ENCODE results near the gene MRPS18A. TPM values are rescaled to one million over a fixed set of nuclear protein-coding genes. Genes with fewer than 3 reads are reported as not detected.
A peak's percentile ranks its signal among the peaks of the same experiment; 100 is the strongest.
"Not testable (repeated sequence)": the region's sequence is repeated elsewhere in the genome, so short reads cannot be mapped to it uniquely, and the experiment has no call there.

MRPS18A gene
- polyA plus RNA-seq, 4 donors: 38.3 to 50.1 (median 44.8) TPM

DNA sequence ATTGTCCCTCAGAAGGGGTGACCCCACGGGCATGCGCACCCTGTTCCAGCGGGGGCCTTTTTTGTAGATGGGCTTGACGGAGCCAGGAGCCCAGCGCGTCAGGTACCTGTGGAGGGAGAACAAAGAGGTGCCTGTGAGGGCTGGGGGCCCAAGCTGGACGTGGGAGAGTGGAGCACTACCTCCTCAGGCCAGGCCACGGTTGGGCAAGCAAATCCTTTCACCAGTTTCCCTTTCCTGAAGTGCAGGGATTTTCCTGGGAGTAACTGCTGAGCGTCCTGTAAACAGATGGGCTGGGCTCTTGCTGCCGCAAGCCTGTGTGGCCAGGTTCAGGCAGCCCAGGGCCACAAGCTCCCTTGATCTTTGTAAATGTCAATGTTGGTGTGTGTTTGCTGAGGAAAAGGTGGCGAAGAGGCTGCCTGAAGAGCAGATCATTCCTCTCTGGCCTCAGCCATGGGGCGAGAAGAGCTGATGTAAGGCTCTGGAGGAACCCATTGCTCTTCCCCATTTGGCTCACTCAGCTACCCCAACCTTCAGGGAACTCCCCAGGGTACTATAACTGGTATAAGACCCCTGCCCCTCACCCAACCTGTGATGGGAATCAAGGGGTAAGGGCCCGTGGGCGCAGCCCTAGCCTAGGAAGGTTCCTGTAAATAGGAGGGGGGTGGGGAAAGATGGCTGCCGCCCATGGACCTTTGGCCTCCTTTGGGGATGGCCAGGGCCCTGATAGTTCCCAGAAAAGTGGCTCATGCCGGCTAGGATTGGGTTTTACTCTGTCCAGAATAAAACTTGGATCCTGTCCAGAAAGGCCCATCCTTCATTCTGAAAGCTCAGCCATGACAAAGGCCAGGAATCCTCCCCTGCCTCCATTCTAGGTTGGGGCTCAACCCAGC, 15.5 kb downstream of the MRPS18A start:
- DNase-seq (ENCODE audit: low read depth in 4 of 4, low spot score in 3 of 4): no peak

DNA sequence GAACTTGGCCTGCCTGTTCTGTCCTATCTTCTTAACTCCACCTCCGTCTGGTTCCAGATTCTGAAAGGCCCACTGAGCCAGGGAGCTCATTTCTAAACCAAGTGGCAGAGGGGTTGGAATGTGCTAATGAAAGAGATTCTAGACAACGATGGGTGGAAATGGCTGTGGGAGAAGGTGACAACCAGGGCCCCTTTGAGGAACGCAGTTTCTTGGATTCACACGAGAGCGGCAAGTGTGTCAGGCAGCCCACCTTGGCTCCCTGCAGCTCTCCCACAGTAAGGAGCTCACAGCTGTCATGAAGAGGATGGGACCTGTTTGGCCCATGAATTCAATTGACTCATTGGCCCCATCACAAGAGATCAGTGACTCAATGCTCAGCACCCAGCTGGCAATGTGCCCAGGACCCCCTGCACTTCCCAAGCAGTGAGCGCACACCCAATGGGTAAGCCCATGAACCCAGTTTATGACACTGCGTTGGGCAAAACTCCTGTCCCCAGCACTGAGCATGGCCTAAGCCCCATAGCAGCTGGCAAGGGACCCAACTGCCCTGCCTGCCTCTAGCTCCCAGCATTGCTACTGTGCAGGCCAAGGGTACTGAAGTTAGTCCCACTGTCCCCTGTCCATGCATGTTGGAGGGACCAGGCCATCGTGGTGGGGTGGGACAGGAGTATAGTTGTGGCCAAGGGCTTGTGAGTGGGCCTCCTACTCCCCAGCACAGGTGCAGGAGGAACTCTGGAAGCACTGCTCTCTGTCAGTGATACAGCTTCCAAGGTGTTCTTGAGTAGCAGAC, 16.4 kb downstream of the MRPS18A start:
- DNase-seq (ENCODE audit: low read depth in 4 of 4, low spot score in 3 of 4): no peak

DNA sequence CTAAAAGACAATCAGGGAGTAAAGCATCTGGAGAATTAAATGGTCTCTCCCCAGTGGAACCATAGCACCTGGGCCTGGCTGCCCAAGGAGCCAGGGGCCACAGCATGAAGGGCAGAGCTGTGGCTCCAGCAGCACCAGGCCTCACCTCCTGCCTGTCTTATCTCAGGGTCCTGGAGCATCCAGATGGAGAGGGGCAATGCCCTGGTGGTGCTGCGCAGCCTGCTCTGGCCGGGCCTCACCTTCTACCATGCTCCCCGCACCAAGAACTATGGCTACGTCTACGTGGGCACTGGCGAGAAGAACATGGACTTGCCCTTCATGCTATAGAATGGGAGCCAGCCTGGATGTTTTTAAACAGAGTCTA, 17.0 kb downstream of the MRPS18A start:
- DNase-seq (ENCODE audit: low read depth in 4 of 4, low spot score in 3 of 4): no peak

DNA sequence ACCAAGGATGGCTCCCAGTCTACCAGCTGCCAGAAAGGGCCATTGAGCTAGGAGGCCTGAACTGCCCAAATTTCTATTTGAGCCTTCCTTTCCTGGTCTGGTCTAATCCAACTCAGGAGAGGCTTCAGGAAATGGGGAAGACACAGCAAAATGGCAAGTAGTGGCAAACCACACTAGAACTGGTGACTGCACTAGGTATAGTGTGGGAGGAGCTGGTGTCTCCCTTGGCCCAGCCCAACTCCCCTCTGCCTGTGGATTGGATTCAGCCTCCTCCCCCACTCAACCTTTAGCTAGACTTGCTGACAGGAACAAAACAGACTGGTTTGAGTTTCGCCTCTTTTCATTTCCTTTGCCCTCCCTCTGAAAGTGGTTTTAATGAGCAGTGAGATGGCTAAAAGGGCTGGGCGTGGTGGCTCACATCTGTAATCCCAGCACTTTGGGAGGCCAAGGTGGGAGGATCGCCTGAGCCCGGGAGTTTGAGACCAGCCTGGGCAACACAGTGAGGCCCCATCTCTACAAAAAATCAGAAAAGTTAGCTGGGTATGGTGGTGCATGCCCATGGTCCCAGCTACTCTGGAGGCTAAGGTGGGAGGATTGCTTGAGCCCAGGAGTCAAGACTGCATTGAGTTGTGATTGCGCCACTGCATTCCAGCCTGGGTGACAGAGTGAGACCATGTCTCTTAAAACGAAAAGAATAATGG, 17.5 kb downstream of the MRPS18A start:
- DNase-seq (ENCODE audit: low read depth in 4 of 4, low spot score in 3 of 4): no peak

DNA sequence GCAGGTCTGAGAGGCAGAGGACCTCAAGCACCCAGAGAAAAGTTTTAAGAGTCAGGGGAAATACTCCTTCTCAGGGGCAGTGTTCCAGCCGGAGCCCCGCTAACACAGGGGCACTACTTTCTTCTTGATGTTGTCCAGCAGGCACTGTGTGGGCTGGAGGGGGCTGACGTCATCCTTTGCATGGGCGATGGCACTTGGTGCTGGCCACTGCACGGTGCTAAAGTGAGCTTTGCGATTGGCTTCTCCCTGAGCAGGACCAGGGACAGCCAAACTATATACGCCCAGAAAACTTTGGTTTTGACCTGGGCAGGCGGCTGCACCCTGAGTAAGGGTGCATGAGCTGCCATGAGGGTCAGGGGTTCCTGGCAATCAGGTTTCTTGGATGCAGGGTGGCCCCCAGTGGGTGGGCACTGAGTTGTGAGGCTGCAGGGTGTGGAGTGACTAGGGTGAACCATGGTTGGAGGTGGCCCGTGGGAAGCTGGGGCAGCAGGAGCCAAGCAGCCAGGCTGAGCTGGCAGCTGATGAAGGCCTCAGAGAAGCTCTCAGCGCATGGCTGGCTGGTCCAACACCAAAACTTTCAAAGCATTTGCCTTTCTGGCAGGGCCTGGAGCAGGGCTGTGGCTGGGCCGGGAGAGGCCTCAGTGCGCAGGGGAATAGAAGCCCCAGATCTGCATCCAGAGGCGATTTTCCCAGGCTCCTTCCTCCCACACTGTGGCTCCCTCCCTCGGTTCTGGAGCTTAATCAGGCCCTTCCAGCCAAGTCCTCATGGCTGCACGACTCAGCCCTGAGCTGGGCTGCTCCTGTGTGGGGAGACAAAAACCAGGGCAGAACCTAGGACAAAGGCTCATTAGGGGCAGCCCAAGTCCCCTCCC, 18.3 kb downstream of the MRPS18A start:
- DNase-seq (ENCODE audit: low read depth in 4 of 4, low spot score in 3 of 4): no peak

DNA sequence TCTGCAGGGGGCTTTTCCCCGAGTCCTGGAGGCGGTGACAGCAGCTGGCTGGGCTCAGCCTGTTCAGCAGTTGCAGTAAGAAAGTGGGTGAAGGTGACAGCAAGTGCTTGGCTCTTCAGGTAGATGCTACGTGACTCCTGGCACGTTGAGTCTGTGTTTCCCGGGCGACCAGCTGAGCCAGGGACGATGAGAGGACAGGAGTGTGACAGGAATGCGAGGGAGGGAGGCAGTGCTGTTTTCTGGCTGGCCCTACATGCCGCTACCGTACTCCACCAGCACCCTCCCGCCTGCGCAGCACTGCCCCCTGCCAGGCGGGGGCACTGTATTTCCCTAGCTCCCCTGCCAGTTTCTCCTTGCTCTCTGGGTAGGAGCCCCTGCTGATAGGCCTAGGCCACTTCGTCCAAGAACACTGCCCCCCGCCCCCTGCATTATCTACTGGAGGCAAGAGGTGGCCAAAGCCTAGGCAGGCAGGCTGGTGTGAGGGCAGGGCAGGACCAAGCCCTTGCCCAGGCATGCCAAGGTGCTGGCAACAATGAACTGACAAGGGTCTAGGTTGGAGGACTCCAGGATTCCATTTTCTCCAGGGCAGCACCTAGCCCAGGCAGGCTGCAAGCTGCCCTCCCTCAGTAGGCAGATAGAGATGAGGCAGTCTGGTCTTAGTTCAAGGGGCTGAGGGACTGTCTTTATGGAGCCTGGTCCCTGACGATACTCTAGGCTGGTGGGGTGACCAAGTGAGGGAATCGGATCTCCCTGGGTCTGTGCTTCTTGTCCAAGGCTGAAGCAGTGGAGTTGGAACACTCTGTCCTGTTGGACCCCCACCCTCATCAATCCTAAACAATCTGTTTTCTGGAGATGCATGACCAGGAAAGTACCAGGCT, 19.2 kb downstream of the MRPS18A start:
- peak; percentile 73 to 86 (median 80) for DNase-seq (ENCODE audit: low read depth in 4 of 4, low spot score in 3 of 4)

DNA sequence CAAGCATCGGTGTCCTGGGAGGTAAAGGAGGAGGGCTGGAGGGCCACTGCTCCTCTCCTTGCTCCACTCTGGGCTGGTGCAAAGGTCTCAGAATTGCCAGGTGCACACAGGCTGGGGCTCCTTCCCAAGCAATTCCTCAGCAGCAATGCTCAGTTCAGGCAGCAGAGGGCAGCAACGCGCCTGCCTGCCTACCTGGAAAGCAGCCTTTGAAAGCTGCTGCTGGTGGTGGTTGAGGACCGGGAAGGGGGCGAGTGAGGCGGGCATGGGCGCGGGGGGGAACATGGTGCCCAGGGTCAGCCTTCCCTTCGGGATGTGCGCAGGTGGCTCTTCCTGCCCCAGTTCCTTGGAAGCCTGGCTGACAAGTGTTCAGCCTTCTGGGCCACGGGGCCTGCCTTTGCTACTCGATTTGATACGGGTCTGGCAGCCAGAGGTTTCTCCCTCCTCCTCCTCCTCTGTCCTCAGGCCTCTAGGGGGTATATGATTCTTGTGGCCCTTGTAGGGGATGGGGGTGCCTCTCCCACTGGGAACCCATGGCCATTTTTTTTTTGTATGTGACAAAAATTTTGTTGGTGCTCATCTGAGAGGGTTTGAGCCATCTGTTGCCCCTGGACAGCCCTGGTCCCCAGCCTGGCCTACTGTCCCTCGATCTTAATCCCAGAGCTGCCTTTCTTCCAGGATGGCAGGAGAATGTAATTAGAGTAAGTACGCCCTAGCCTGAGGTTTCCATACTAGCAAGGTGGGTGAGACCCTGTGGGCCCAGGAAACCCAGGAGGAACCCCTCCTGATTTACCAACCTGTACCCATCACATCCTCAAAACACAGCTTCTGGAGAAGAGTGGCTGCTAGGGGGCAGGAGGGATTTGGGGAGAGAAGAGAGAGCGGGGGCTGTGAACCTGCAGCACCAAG, 20.1 kb downstream of the MRPS18A start:
- DNase-seq (ENCODE audit: low read depth in 4 of 4, low spot score in 3 of 4): peak in 1 of 4 donors; percentile 73

DNA sequence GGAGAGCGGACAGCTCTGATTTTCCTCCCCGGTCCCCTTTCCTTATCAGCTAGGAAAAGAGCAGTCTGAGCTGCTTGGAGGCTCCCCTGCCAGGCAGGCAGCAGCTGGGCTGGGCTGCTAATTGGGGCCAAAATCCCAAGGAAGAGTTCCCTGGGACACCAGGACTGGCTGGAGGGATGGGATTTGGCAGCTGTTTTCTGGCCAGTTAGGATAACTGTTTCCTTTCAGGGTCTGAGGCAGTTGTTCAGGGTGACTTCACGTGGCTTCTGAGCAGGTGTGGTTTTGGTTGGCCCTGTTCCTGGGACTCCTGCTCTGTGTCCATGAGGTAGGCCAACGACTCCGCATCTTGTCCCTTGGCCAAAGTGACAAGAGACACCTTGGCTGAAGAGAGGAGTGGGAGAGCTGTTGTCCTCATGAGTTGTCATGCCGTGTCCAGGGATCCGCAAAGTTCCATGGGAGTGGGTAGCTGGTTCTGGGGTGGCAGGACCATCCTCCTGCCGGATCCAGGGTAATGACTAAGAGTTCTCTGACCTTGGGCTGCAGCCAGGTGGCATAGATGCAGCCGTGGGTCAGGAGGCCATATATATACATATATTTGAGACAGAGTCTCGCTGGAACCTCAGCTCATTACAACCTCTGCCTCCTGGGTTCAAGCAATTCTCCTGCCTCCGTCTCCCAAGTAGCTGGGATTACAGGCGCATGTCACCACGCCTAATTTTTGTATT, 21.2 kb downstream of the MRPS18A start:
- DNase-seq (ENCODE audit: low read depth in 4 of 4, low spot score in 3 of 4): no peak

DNA sequence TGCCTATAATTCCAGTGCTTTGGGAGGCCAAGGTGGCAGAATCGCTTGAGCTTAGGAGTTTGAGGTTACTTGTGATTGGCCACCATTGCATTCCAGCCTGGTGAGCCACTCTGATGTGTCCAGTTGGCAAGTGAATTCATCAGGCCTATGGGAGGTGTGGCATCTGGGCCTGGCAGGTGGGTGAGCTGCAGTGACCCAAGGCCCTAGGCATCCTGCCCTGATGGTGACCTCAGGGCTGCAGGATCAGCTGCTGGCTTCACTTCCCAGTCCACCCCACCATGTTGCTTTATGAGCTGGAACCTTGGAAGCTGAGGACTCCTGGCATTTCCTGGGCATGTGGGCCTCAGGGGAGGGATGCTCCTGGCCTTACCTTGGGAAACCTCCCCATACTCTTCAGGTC, 22.2 kb downstream of the MRPS18A start:
- DNase-seq (ENCODE audit: low read depth in 4 of 4, low spot score in 3 of 4): no peak

DNA sequence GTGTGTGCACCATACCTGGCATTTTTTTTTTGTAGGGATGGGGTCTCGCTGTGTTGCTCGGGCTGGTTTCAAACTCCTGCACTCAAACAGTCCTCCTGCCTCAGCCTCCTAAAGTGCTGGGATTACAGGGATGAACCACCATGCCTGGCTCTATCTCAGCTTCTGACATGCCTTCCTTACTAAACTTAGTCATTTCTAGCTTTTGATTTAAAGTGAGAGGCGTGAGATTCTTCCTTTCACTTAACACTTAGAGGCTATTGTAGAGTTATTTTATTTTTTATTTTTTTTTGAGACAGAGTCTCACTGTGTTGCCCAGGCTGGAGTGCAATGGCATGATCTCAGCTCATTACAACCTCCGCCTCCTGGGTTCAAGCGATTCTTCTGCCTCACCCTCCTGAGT, 24.6 kb downstream of the MRPS18A start:
- DNase-seq (ENCODE audit: low read depth in 4 of 4, low spot score in 3 of 4): not testable (repeated sequence)

DNA sequence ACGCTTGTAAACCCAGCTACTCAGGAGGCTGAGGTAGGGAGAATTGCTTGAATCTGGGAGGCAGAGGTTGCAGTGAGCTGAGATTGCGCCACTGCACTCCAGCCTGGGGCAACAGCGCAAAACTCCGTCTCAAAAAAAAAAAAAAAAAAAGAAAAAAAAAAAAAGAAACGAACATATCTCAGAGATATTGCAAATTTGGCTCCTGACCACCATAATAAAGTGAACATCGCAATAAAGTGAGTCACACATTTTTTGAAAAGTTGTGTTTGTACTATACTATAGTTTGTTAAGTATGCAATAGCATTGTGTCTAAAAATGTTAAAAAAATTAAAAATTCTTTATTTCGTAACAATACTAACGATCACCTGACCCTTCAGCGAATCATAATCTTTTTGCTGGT, 29.4 kb downstream of the MRPS18A start:
- DNase-seq (ENCODE audit: low read depth in 4 of 4, low spot score in 3 of 4): no peak

DNA sequence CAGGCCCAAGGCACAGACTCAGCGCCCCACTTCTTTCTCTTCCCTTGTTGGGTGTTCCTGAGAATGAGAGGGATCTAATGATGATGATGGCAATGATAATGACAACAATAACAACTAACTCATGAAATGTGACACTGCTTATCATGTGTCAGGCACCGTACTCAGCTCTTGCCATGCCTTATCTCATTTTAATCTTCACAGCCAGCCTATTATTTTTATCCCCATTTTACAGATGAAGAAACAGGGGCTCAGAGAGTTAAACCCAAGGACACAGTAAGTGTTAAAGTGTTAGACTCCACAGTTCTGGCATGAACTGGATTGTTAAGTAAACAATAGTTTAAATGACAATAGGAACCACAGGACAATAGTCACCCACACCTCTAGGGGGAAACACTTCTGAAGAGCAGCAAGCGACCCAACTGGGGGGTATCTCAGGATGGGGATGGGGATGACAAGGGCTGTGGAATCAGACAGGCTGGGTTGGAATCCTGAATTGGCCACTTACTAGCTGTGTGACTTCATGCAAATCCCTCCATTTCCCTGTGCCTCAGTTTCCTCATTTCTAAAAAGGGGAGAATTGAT, 30.3 kb downstream of the MRPS18A start:
- no peak for DNase-seq (ENCODE audit: low read depth in 4 of 4, low spot score in 3 of 4)

DNA sequence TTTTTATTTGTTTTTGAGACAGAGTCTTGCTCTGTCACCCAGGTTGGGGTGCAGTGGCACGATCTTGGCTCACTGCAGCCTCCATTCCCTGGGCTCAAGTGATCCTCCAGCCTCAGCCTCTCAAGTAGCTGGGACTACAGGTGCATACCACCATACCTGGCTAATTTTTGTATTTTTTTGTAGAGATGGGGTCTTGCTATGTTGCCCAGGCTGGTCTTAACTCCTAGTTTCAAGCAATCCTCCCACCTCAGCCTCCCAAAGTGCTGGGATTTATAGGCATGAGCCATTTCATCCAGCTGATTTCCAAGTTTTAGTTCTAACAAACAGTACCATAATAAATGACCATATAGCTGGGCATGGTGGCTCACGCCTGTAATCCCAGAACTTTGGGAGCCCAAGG, 34.8 kb downstream of the MRPS18A start:
- not testable (repeated sequence) for DNase-seq (ENCODE audit: low read depth in 4 of 4, low spot score in 3 of 4)

DNA sequence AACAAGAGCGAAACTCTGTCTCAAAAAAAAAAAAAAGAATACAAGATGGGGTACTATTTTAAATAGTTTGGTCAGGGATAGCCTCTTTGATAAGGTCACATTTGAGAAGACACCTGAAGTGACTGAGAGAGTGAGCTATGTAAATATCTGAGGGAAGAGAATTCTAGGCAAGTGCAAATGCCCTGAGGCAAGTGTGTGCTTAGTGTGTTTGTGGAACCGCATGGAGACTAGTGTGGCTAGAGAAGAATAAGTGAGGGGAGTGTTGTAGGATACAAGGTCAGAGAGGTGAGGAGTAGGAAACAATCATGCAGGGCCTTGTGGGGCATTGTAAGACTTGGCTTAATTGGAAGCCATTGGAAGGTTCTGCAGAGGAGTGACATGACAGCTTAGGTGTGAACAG, 39.3 kb downstream of the MRPS18A start:
- DNase-seq (ENCODE audit: low read depth in 4 of 4, low spot score in 3 of 4): no peak

DNA sequence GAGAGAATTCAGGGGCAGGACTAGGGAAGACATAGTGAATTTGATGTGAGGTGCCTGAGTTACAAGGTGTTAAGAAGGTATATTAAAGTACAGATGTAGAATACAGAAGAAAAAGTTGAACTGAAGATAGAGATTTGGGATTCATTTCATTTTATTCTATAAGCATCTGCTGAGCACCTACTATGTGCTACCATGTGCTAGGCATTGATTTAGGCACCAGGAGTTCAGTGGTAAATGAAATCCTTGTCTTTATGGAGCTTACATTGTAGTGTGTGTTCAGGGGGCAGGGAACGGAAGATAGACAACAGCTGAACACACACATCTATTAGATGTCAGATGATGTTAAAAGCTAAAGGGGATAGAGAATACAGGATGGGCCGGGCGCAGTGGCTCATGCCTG, 40.0 kb downstream of the MRPS18A start:
- DNase-seq (ENCODE audit: low read depth in 4 of 4, low spot score in 3 of 4): no peak

DNA sequence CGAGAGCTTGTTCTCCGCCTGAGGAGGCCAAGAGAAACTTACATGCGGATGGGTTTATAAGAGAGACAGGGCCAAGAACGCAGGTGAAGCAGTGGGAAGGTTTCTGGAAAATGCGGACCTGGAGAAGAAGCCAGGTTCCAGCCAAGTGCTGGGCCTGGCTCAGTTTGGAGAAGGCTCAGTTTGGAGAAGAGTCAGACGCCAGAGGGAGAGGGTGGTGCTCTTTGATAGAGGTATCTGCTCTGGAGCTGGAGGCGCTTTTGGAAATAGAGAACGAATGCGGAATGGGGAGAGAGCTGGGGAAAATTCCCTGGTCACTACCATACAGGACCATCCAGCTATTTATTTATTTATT, 42.0 kb downstream of the MRPS18A start:
- no peak for DNase-seq (ENCODE audit: low read depth in 4 of 4, low spot score in 3 of 4)

DNA sequence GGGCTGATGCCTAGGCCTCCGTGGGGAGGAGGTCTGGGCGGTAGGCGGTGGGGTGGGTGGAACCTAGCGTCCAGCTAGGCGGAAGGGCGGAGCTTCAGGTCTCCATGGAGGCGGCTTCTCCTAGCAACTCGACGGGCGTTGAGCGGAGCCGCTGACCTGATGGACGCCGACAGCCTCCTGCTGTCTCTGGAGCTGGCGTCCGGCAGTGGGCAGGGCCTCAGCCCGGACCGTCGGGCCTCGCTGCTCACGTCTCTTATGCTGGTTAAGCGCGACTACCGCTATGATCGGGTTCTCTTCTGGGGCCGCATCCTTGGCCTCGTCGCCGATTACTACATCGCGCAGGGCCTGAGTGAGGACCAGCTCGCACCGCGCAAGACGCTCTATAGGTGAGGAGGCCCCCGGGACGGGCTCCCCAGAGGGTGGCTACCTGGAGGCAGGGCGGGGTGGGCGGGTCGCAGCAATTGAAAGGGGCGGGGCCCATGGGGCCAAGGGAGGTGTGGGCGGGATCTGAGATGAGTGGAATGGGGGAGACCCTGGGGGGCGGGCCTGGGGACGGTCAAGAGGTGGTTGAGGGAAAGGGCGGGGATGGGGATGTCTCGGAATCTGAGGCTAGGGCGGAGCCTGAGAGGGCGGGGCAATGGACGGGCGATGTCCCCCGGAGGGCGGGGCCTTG, 42.5 kb downstream of the MRPS18A start, which contains the start of gene RSPH9:
Gene RSPH9, plus strand, starts transcription at position 97 of the 673 bp plus-strand sequence. Its CDS starts 63 bp downstream, at position 160.
- peak in 1 of 4 donors; percentile 61 for DNase-seq (ENCODE audit: low read depth in 4 of 4, low spot score in 3 of 4)
